A673 (cell line): ENCODE measurements around the gene RIBC2.

Experiments used
- CTCF ChIP-seq: fragments of 300-800, 200-600 bp; sonication (generic); conservative IDR thresholded peaks from 2 replicates; pipeline ENCODE4 v1.5.1; 2017; ENCODE audit warnings: low read depth, mild to moderate bottlenecking, antibody characterized with exemption, low read length, moderate library complexity, mixed read lengths
- EZH2 ChIP-seq: fragments of 200-600 bp; sonication (generic); IDR thresholded peaks from 2 replicates; pipeline ENCODE4 v1.6.1; 2017; ENCODE audit warnings: borderline replicate concordance, low read depth, mild to moderate bottlenecking, mixed read lengths, antibody characterized with exemption, low read length; ENCODE audit not compliant: poor library complexity, severe bottlenecking

- no peak for TF ChIP-seq CTCF
- TF ChIP-seq EZH2: no peak
Observed at GRCh38 chr22:45397806-45398205, 15.7 kb upstream of the RIBC2 start.
